K562 (cell line): ENCODE results near the gene TECPR2. TPM values are rescaled to one million over a fixed set of nuclear protein-coding genes. Genes with fewer than 3 reads are reported as not detected.

Source experiments
- ATAC-seq: fragments of 200-7000 bp; cut with Tn5 transposase; 3 replicates; pipeline ENCODE4 v1.9.1; 2020; ENCODE audit warnings: moderate library complexity
- BruUV-seq: library from RNA; stranded (reverse); fragments of 400-500 nt; replicated peaks from 2 replicates; lab custom pipeline; 2021; lab: Mats Ljungman, UMichigan
- CTCF ChIA-PET: fragments of 300-600 bp; formaldehyde crosslinking; extraction: SDS; loops from one replicate; lab custom pipeline; 2021; ENCODE audit warnings: low intra/inter-chr PET ratio; lab: Yijun Ruan, JAX
- POLR2A ChIA-PET: fragments of 300-600, 350-650 bp; sonication (Branson Sonifier 250); formaldehyde crosslinking; extraction: SDS; loops from one replicate; lab custom pipeline; 2021; ENCODE audit warnings: antibody characterized with exemption, inconsistent platforms; lab: Yijun Ruan, JAX
- DNase-seq, 4 experiments: peaks; one replicate each; pipeline versions ENCODE4 v3.0.0 to v3.0.0-alpha.2; 2011 to 2018; ENCODE audit warnings: low spot score in 3 of 4, mixed read lengths in 3 of 4; ENCODE audit errors: extremely low read depth in 1 of 4
- FAIRE-seq: peaks from 2 replicates; lab custom pipeline; 2011; peaks lifted over from hg19 to GRCh38; lab: Jason Lieb, UNC
- H2AFZ ChIP-seq: 2 replicates; pipeline ENCODE4 v1.6.0; 2011; ENCODE audit warnings: low read depth, low read length, control low read depth, inconsistent platforms
- H3K27ac ChIP-seq: fragments of 200-600 bp; 3 replicates; pipeline ENCODE4 v1.8.0; 2011; ENCODE audit warnings: low read depth, mild to moderate bottlenecking, control low read depth, inconsistent platforms, low read length, moderate library complexity, mixed read lengths; ENCODE audit errors: extremely low read depth
- H3K27me3 ChIP-seq, 2 experiments: fragments of 300-600 bp in 1 of 2; 2 replicates in 1 of 2; 3 replicates in 1 of 2; pipeline versions ENCODE4 v1.6.0 to v1.8.0; 2011; ENCODE audit warnings: inconsistent platforms in 2 of 2, low read length in 2 of 2, mild to moderate bottlenecking in 1 of 2, mixed read lengths in 1 of 2, moderate library complexity in 1 of 2; ENCODE audit not compliant: control insufficient read depth in 2 of 2, insufficient read depth in 2 of 2
- H3K36me3 ChIP-seq: fragments of 300-600 bp; 3 replicates; pipeline ENCODE4 v1.8.0; 2011; ENCODE audit warnings: mild to moderate bottlenecking, low read length, inconsistent platforms; ENCODE audit not compliant: control insufficient read depth, insufficient read depth
- H3K4me1 ChIP-seq, 2 experiments: fragments of 200-600 bp in 1 of 2; replicated peaks in 1 of 2; 2 replicates in 1 of 2; 3 replicates in 1 of 2; pipeline versions ENCODE4 v1.5.1 to v1.8.0; 2011; ENCODE audit warnings: inconsistent platforms in 2 of 2, low read length in 2 of 2, mild to moderate bottlenecking in 1 of 2, mixed read lengths in 1 of 2, moderate library complexity in 1 of 2; ENCODE audit not compliant: control insufficient read depth in 2 of 2, insufficient read depth in 2 of 2
- H3K4me2 ChIP-seq: 2 replicates; pipeline ENCODE4 v1.6.1; 2011; ENCODE audit warnings: low read length, control low read depth, inconsistent platforms, mixed read lengths; ENCODE audit not compliant: insufficient read depth
- H3K4me3 ChIP-seq: fragments of 200-600 bp; sonication (generic), shearing (Covaris generic); 2 replicates; pipeline ENCODE4 v1.5.1; 2016; ENCODE audit warnings: control low read depth, inconsistent platforms
- H3K79me2 ChIP-seq: fragments of 200-600 bp; 3 replicates; pipeline ENCODE4 v1.8.0; 2011; ENCODE audit warnings: low read length, inconsistent platforms; ENCODE audit not compliant: control insufficient read depth, insufficient read depth
- H3K9ac ChIP-seq, 2 experiments: 2 replicates each; pipeline versions ENCODE4 v1.6.0 to v1.6.1; 2011; ENCODE audit warnings: low read depth in 2 of 2, low read length in 2 of 2, control low read depth in 1 of 2, inconsistent platforms in 1 of 2, mild to moderate bottlenecking in 1 of 2, mixed read lengths in 1 of 2; ENCODE audit not compliant: insufficient read depth in 1 of 2
- H3K9me1 ChIP-seq: one replicate; pipeline ENCODE4 v1.6.0; 2011; ENCODE audit warnings: inconsistent platforms, mild to moderate bottlenecking, low read length, moderate library complexity; ENCODE audit not compliant: control insufficient read depth, insufficient read depth
- H3K9me3 ChIP-seq: replicated peaks from 2 replicates; pipeline ENCODE4 v1.5.1; 2011; ENCODE audit warnings: low read depth, low read length, inconsistent platforms; ENCODE audit not compliant: control insufficient read depth, insufficient read depth
- H4K20me1 ChIP-seq: replicated peaks from 2 replicates; pipeline ENCODE4 v1.6.1; 2011; ENCODE audit warnings: low read length, inconsistent platforms, mixed read lengths; ENCODE audit not compliant: control insufficient read depth, insufficient read depth
- CBX1 ChIP-seq: sonication (generic); IDR thresholded peaks from 2 replicates; pipeline ENCODE4 v1.6.1; 2016; ENCODE audit warnings: antibody characterized with exemption, low read depth, mild to moderate bottlenecking
- HNRNPUL1 ChIP-seq: fragments of 200-400 bp; formaldehyde crosslinking; IDR thresholded peaks from 2 replicates; pipeline ENCODE4 v1.6.1; 2017; ENCODE audit warnings: low read length
- MAX ChIP-seq: sonication (generic); formaldehyde crosslinking; IDR thresholded peaks from 2 replicates; pipeline ENCODE4 v1.9.0; 2022; ENCODE audit warnings: mild to moderate bottlenecking, missing genetic modification reagents
- MYNN ChIP-seq, 2 experiments: sonication (generic); formaldehyde crosslinking in 1 of 2; IDR thresholded peaks; 2 replicates each; pipeline versions ENCODE4 v1.5.0 to v1.6.1; 2016 to 2020; ENCODE audit warnings: antibody characterized with exemption in 1 of 2, missing genetic modification reagents in 1 of 2
- POLR3A ChIP-seq: IDR thresholded peaks from 2 replicates; pipeline ENCODE4 v1.6.1; 2011; ENCODE audit warnings: borderline replicate concordance, mild to moderate bottlenecking, moderate library complexity; ENCODE audit not compliant: insufficient read length, insufficient read depth; ENCODE audit errors: extremely low read depth
- PRPF4 ChIP-seq: fragments of 200-400 bp; formaldehyde crosslinking; IDR thresholded peaks from one replicate; pipeline ENCODE4 v1.6.1; 2017; ENCODE audit warnings: low read length, low read depth, mild to moderate bottlenecking; ENCODE audit not compliant: insufficient read depth, poor library complexity, severe bottlenecking
- ZNF174 ChIP-seq: fragments of 250-450 bp; sonication (Bioruptor Pico); IDR thresholded peaks from 2 replicates; pipeline ENCODE4 v1.4.0; 2020; ENCODE audit warnings: mild to moderate bottlenecking
- whole genome bisulfite sequencing: fragments of 100-300 bp; shearing (Covaris generic); methylation state at CpG from one replicate; pipeline ENCODE4 v1.1.6; 2016; ENCODE audit warnings: low coverage, mixed read lengths; ENCODE audit not compliant: insufficient coverage; ENCODE audit errors: missing lambda C conversion rate; 5-methylcytosine and 5-hydroxymethylcytosine counted together
- in situ Hi-C: fragments of 300-500 bp; cut with MboI; formaldehyde crosslinking; loops from 4 replicates; pipeline ENCODE4 v1.15.0; 2018; ENCODE audit warnings: inconsistent platforms, mixed read lengths
- intact Hi-C: fragments of 100-400 bp; cut with micrococcal nuclease; formaldehyde crosslinking; loops from 2 replicates; pipeline ENCODE4 v1.14.2; 2022
- polyA plus RNA-seq, 8 experiments: library from polyadenylated mRNA; depleted of rRNA in 4 of 8; stranded (reverse) in 5 of 8; unstranded in 3 of 8; fragments of >200 nt; fragmentation: Nextera tagmentation in 2 of 8; fragmentation: Illumina TruSeq in 1 of 8; extraction: Ambion mirVana in 2 of 8; extraction: Trizol in 1 of 8; gene quantifications; 2 replicates each; pipeline versions ENCODE4 v1.2.1 to v1.2.3, GENCODE V29; 2011 to 2014; ENCODE audit warnings: inconsistent platforms in 1 of 8, missing spikeins in 1 of 8
- total RNA-seq, 7 experiments: library from RNA; depleted of rRNA in 6 of 7; stranded (reverse); fragments of >200 nt in 6 of 7; fragmentation: Illumina TruSeq in 2 of 7; extraction: Trizol in 2 of 7; gene quantifications; 2 replicates each; pipeline versions ENCODE4 v1.2.1 to v1.2.3, GENCODE V29; 2011 to 2021; ENCODE audit warnings: low replicate concordance in 1 of 7
- TF ChIP-seq, protein P1 (sequence below): sonication (generic); formaldehyde crosslinking; IDR thresholded peaks from 2 replicates; pipeline ENCODE4 v1.8.1; 2023; ENCODE audit warnings: missing genetic modification reagents, mild to moderate bottlenecking, borderline replicate concordance

The TECPR2 gene
- total and polyA plus RNA-seq, 9 of the 15 experiments (the other 6 are each of a cell fraction or from before 2014, with no cell fraction given) = 0.04 to 3.0 (median 0.83) TPM

GRCh38 chr14:102450206-102451063, 87.7 kb downstream of the TECPR2 start:
- ChIA-PET CTCF (no interaction called here), POLR2A (interaction anchor here (0.6 kb wide), 2 partner anchors 35 to 61 kb away, joined by 3 read pairs; no protein-coding TSS in a partner anchor)
- H3K27me3 ChIP-seq = no peaks in the 10 kb centered on the region
- no peak overlapping the region for H3K9ac ChIP-seq
- ATAC-seq (no peak), DNase-seq (no peak), FAIRE-seq (no peak)
- no peak overlapping the region for H2AFZ ChIP-seq
- BruUV-seq = no TSS peak
- intact Hi-C loops (no loop called here), in situ Hi-C loops (no loop called here)
- H3K4me2 ChIP-seq = no peak overlapping the region
- no peaks in the 10 kb centered on the region for H3K9me1 ChIP-seq
- no peaks in the 10 kb centered on the region for H3K79me2 ChIP-seq
- H3K9me3 ChIP-seq = no peaks in the 10 kb centered on the region
- H4K20me1 ChIP-seq = no peaks in the 10 kb centered on the region
- no peaks in the 10 kb centered on the region for H3K36me3 ChIP-seq
- no peak overlapping the region for H3K4me3 ChIP-seq
- no peak overlapping the region for H3K27ac ChIP-seq
- WGBS = 39% methylated on average over 15 of the region's 17 CpGs
- no peak for TF ChIP-seq CBX1
- TF ChIP-seq, protein P1, sequence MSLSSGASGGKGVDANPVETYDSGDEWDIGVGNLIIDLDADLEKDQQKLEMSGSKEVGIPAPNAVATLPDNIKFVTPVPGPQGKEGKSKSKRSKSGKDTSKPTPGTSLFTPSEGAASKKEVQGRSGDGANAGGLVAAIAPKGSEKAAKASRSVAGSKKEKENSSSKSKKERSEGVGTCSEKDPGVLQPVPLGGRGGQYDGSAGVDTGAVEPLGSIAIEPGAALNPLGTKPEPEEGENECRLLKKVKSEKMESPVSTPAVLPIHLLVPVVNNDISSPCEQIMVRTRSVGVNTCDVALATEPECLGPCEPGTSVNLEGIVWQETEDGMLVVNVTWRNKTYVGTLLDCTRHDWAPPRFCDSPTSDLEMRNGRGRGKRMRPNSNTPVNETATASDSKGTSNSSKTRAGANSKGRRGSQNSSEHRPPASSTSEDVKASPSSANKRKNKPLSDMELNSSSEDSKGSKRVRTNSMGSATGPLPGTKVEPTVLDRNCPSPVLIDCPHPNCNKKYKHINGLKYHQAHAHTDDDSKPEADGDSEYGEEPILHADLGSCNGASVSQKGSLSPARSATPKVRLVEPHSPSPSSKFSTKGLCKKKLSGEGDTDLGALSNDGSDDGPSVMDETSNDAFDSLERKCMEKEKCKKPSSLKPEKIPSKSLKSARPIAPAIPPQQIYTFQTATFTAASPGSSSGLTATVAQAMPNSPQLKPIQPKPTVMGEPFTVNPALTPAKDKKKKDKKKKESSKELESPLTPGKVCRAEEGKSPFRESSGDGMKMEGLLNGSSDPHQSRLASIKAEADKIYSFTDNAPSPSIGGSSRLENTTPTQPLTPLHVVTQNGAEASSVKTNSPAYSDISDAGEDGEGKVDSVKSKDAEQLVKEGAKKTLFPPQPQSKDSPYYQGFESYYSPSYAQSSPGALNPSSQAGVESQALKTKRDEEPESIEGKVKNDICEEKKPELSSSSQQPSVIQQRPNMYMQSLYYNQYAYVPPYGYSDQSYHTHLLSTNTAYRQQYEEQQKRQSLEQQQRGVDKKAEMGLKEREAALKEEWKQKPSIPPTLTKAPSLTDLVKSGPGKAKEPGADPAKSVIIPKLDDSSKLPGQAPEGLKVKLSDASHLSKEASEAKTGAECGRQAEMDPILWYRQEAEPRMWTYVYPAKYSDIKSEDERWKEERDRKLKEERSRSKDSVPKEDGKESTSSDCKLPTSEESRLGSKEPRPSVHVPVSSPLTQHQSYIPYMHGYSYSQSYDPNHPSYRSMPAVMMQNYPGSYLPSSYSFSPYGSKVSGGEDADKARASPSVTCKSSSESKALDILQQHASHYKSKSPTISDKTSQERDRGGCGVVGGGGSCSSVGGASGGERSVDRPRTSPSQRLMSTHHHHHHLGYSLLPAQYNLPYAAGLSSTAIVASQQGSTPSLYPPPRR (CRISPR knock-in tag) = no peak
- TF ChIP-seq POLR3A = no peak
- TF ChIP-seq MYNN (IDR thresholded peaks at IDR 0.05) = no peak
- TF ChIP-seq MYNN (CRISPR knock-in tag; IDR thresholded peaks at IDR 0.05) = no peak
- no peak for TF ChIP-seq PRPF4
- no peak for TF ChIP-seq MAX
- TF ChIP-seq HNRNPUL1 = no peak
- no peak for TF ChIP-seq ZNF174 (CRISPR knock-in tag)
- H3K4me1 ChIP-seq = peaks cover 0 to 8% of the 10 kb centered on the region in 2 experiments; a peak in 2 of 5 replicates
